HG03565 (cell line): ENCODE results near the gene BLMH.

ENCODE experiments used
- ATAC-seq: cut with Tn5 transposase; IDR thresholded peaks from one replicate; pipeline ENCODE4 v1.9.1; 2021; ENCODE audit warnings: mild to moderate bottlenecking, moderate library complexity; ENCODE audit not compliant: unreplicated experiment

The BLMH gene

DNA sequence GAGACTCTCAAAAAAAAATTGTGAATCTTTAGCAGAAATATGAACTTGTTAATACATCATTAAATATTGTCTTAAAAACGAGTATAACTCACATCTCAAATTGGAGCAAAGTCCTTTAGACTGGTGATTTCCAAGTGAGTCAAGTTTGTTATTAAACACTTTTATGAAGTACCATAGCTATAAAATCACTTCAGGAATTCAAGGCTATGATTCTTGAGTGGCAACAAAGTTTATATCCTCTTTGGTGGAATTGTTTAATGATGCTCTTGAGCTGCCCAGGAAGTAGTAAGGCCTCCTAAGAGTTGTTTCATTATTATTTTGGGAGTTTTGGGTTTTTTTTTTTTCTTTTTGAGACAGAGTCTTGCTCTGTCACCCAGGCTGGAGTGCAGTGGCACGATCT lies 16.7 kb upstream of the BLMH start:
- no peak for ATAC-seq

GRCh38 chr17:30304778-30305177 lies 13.0 kb upstream of the BLMH start:
- ATAC-seq, result no peak

DNA sequence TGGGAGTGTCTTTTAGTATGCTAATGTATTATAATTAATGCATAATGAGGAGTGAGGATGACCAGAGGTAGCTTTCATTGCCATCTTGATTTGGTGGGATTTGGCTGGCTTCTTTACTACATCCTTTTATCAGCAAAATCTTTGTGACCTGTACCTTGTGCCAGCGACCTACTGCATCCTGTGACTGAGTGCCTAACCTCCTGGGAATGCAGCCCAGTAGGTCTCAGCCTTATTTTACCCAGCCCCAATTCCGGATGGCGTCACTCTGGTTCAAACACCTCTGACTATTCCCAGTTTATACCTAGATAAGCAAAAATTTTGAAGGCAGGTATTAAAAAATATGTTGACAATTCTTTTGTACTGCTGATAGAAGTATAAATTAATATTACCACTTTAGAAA lies 10.5 kb upstream of the BLMH start:
- no peak for ATAC-seq

- ATAC-seq, result no peak
These were observed 9.1 kb upstream of the BLMH start for GRCh38 chr17:30300818-30301217.

DNA sequence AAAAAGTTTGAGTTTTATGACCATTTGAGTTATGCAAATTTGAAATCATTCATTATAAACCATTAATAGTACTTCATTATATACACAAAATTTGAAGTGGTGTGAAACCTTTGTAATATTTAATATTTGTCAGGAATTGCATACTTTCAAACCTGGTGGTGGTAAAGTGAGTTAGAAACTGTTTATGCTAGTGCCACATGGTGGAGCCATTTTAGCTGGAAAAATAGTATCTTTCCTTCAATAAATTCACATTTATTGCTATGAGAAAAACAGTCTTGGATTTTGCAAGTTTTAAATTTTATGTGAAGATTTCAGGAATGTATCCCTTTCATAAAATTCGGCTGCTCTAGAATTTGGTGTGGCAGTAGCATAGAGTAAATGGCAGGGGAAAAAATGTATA lies 7.3 kb upstream of the BLMH start:
- ATAC-seq, result no peak

- ATAC-seq, result no peak
These were observed 6.0 kb upstream of the BLMH start for GRCh38 chr17:30297715-30298114.

DNA sequence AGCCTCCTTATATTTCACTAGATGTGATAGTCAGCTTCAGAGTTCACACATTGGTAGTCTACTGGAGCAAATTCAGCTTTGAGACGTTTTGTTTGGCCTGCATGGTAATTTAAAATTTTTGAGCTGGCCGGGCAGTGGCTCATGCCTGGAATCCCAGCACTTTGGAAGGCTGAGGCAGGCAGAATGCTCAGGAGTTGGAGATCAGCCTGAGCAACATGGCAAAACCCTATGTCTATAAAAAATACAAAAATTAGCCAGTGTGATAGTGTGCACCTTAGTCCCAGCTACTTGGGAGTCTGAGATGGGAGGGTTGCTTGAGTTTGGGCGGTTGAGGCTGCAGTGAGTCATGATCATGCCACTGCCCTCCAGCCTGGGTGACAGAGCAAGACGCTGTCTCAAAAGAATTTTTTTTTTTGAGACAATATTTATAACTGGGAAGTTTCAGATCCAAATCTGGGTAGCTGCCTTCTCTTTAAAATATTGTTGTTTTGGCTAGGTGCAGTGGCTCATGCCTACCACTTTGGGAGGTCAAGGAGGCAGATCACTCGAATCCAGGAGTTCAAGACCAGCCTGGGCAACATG lies 4.8 kb upstream of the BLMH start:
- ATAC-seq, result no peak

- ATAC-seq, result peak; percentile 27
These were observed 628 bp upstream of the BLMH start for GRCh38 chr17:30292286-30292858.

DNA sequence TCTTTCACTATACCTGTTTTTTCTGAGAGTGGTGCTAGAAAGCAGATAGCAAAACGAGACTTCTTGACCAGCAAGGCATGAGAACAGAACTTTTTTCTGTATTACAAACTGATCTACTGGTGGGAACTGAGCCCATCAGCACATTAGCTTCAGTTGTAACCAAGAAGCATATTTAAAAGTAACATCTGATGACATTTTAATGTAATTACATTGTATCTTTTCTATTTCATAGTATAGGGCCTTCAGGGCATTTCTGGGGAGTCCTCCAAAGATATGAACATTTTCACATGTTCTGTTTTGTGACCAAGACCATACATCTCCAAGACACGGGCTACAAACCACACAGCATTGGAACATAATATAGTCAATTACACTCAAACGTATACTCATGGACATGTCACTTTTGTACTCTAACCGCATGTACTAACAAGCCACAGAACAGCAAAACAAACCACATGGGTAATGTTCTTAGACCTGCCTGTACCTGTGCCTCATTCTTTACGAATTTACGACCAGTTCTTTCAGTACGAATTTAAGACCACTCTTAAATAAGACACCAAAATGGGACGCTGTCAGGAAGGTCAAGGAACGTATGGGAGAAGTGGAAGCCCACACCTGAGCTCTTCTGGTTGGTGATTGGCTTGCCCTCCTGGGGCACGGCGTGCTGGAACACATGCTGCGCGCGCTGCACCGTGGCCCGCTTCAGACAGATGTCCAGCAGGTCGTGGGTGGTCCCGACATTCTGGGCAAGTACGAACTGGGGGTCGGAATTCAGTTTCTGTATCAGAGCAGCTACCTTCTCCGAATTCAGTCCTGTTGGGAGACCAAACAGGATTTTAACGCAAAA lies 825 bp downstream of the BLMH start:
- ATAC-seq, result no peak

GRCh38 chr17:30290077-30290476 lies 1.7 kb downstream of the BLMH start:
- ATAC-seq, result no peak

- no peak for ATAC-seq
These were observed 12.6 kb downstream of the BLMH start for GRCh38 chr17:30279156-30279555.

GRCh38 chr17:30278032-30278431 lies 13.7 kb downstream of the BLMH start:
- no peak for ATAC-seq

DNA sequence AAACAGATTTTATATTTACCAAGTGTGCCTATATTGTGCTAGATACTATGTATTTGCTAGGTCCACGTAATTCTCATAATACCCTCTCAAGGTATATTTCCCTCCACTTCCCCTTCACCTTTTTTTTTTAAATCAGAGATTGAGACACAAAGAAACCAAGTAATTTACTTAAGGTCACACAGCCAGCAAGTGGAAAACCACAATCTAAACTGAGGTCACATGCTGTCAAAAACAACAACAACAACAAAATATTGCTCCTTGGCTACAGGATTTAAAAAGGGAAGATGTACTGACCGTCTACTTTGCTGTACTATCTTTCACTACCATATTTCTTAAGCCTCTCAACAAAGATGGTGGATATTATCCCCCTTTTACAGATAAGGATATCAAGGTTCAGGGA lies 15.8 kb downstream of the BLMH start:
- ATAC-seq, result no peak

DNA sequence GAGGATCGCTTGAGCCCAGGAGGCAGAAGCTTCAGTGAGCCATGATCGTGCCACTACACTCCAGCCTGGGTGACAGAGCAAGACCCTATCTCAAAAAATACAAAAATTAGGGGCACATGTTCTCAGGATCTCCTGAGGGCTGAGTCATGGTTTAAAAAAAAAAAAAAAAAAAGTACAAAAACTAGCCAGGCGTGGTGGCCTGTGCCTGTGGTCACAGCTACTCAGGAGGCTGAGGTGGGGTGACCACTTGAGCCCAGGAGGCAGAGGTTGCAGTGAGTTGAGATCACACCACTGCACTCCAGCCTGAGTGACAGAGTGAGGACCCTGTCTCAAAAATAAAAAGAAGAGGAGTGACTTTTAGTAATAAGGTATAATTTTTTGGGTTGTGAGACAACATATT lies 16.9 kb downstream of the BLMH start:
- ATAC-seq, result no peak

DNA sequence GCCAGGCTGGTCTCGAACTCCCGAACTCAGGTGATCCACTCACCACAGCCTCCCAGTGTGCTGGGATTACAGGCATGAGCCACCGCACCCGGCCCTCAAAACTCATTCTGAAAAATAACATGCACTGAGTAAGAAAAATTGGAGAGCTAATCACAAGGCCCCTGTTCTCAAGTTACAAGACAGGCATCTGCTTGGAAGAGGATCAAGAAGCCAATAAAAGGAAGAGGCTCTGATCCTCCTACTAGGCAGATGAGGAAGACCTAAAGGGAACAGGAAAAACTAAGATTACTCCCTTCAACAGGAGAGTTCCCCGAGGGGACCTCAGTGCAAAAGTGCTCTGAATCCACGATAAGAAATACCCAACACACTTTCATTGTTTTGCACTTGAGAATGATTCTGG lies 18.4 kb downstream of the BLMH start:
- ATAC-seq, result no peak

DNA sequence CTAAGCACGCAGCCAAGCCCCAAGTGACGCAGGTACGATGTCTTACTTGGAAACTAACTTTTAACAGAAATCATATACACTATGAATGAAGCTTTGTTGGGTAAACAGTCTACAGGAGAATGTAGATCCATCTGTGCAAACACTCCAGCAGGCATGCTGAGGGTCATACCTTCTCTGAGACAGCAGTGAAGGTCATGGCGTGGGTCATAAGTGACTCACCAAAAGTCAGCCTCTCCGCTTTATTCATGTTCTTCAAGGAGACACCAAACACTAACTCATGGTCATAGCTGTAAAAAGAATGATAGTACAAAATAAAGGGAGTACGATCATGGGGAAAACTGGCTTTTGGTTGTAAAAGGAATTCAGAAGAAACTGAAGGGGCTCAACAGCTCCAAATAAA lies 20.6 kb downstream of the BLMH start:
- ATAC-seq, result no peak

DNA sequence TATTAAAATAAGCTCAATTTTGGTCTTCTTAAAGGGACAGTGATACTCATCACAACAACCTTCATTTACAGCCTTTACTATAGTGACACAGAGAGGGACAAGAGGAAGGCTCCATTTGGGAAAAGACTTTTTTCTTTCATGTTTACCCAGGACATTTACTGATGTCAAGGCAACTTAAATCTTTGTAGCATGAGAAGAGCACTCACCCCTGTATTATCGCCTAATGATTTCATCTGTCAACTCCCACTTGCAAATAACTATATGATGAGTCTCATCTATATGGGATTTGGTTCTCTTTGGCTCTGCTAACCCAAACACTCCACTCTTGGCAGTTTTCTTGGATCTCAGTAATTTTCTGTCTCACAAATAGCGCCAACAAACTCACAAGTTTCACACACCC lies 24.1 kb downstream of the BLMH start:
- no peak for ATAC-seq

GRCh38 chr17:30263552-30264333 lies 28.0 kb downstream of the BLMH start:
- no peak for ATAC-seq

- no peak for ATAC-seq
These were observed 34.8 kb downstream of the BLMH start for GRCh38 chr17:30256756-30257506.

DNA sequence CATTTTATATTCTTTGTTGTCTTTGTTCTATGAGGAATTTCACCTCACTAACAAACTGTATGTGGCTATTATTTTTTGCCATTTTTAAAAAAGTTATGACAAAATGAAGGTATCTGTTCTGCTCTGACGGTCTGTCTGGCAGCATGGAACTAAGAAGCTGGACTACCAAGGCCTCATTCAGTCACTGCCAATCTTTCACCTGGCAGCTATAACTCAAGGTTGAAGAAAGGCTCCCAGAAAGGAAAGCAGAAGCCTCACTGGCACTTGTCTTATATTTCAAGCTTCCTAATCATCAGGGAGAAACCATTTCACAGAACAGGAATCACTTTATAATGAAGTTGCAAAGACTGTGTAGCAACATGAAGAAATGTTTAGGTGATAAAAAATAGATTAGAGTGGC lies 37.6 kb downstream of the BLMH start:
- no peak for ATAC-seq

- no peak for ATAC-seq
These were observed 38.4 kb downstream of the BLMH start for GRCh38 chr17:30253312-30253711.
